Smooth muscle cell of the umbilical artery (primary cell): Measurements from ENCODE around the gene CZIB. TPM values are rescaled to one million over a fixed set of nuclear protein-coding genes. Genes with fewer than 3 reads are reported as not detected.

Experiments
- total RNA-seq: library from RNA; depleted of rRNA; stranded (reverse); fragments of >200 nt; gene quantifications from 2 replicates; pipeline ENCODE4 v1.2.3, GENCODE V29; 2014

Gene CZIB
- total RNA-seq: 40.0 and 52.9 TPM in 2 replicates

GRCh38 chr1:53220171-53220961 is at the start of gene CZIB:
TSS of gene CZIB (minus strand) at chr1:53220634. CDS start at chr1:53220575, 59 bp downstream.

DNA sequence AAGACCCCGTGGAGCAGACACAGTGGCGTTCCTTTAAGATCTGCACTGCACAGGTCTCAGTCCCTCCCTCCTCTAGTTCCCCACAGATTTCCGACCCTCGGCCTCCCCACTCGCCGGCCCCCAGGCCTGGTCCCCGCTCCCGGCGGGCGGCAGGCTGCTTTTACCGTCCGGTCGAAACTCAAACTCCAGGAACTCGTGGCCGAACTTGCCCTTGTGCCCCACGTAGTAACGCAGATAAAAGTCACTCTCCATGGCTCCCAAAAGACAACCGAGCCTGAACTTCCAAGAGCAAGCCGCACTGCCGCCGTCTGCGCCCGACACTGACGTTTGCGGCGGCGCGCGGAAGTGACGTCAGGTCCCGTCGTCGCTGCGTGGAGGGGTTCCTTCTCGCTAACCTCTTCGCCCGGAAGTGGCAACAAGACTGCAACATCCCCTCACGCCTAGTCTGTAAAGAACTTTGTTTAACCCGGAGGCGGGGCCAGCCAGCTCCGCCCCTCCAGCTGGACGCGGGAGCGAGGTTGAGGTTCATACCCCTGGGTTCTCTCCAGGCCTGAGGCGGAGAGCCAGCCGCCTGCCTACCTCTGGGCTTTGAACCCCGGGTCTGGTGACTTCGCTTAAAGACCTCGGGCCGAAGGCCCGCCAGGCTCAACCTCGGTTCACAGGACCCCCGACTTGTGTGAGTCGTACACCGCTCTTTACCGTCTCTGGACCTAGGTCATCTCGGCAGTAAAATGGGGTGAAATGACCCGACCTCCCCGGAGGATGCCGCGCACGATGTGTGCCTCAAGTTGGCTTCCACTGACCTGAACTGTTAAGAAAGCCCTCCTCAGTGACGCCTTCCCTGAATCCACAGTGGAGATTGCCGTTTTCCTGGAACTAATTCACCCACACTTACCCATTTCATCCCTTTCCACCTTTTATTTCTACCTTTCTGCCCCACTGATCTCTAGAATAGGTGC is 18.0 kb upstream of the CZIB start, which contains the start of gene MAGOH:
Gene MAGOH (minus strand): TSS at position 322 of the 959 bp plus-strand sequence. CDS start 70 bp downstream, at position 252.

DNA sequence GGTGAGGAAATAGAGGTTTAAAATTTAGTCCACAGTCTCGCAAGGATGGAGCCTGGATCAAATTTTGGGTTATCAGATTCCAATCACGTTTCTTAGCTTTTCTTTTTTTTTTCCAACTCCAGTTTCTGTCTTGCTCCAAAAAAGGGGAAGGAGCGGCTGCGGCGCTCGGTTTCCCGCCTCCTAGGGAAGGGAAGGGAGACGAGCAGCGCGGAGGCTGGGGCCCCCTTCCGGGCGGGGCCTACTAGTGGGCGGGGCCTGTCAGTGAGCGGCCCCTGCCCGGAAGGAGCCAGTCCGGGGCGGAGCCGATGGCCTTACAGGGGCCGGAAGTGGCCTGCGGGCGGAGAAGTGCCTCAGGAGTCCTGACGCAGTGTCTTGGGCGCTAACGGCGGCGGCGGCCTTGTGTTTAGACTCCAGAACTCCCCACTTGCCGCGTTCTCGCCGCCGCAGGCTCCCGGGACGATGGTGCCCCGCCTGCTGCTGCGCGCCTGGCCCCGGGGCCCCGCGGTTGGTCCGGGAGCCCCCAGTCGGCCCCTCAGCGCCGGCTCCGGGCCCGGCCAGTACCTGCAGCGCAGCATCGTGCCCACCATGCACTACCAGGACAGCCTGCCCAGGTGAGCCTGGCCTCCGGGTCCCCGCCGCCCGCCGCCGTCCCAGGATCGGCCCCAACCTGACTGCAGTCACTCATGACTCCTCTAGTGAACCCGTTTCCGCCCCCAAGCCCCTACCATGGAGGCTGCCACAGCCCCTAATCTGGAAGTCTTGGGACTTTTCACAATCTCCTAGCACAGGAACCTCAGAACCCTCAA is 23.7 kb downstream of the CZIB start, which contains the start of gene CPT2:
Gene CPT2 (plus strand): TSS at position 340 of the 806 bp plus-strand sequence. CDS start 120 bp downstream, at position 460.

Other genes with a start within 250 kb of the CZIB start
- gene PODN, start 158.4 kb downstream of the CZIB start, total RNA-seq: 0.37 and 1.5 TPM in 2 replicates
- not detected in 2 replicates for gene SLC1A7, start 78.0 kb downstream of the CZIB start, total RNA-seq
- 10.0 and 11.0 TPM in 2 replicates for gene CPT2, start 23.8 kb downstream of the CZIB start, total RNA-seq
- 25.5 and 28.1 TPM in 2 replicates for gene MAGOH, start 17.9 kb upstream of the CZIB start, total RNA-seq
- gene LRP8, start 107.4 kb upstream of the CZIB start, total RNA-seq: 10.7 and 35.2 TPM in 2 replicates
- gene DMRTB1, start 238.8 kb upstream of the CZIB start, total RNA-seq: not detected in 2 replicates